Lung microvascular endothelial cell (primary cell): ENCODE data around the gene QKI. TPM values are rescaled to one million over a fixed set of nuclear protein-coding genes. Genes with fewer than 3 reads are reported as not detected.

Experiments
- DNase-seq, 2 donors: peaks; one replicate each; pipeline versions ENCODE4 v3.0.0 to v3.0.0-alpha.2; 2010; ENCODE audit warnings: low read depth in 2 of 2
- total RNA-seq: library from RNA; depleted of rRNA; stranded (reverse); fragments of >200 nt; gene quantifications from 2 replicates; pipeline ENCODE4 v1.2.1, GENCODE V29; 2014

Gene QKI
- total RNA-seq, 1 donor from 2014 or later: 177 TPM

DNA sequence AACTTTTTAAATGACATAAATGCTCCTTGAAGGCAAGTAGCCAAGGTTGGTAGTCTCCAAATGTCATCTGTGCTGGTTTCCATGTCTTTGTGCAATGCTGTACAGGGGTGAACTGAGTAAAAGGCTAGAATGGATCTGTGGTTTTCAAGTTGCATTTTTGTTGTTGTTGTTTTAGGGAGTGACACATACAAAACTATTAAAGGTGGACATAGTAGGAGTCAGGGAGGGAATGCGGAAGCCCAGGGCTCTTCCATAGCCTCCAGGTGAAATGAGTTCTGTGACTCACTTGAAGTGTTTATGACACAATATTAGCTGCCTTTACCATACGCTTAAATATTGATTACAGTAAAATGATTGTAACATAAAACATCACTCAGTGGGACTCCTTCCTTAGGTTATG is 22.5 kb upstream of the QKI start:
- no peak for DNase-seq

DNA sequence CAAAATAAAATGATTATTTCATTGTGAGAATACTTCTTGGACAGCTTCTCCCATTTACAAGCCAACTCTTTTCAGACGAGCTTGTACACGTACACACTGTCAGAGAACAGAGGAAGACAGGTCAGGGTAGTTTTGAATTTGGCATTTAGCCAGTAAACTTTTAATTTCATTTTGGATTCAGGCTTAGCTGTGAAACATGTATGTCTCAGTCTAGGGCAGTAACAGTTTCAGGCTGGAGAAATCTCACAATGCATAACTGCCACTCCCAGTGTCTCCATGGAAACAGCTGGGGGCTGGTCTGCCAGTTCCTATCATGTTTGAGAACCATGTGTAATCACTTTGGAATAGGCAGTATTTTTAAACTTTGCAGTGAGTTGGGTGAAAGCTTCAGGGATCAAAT is 22.0 kb upstream of the QKI start:
- peak; percentile 64 to 92 for DNase-seq

DNA sequence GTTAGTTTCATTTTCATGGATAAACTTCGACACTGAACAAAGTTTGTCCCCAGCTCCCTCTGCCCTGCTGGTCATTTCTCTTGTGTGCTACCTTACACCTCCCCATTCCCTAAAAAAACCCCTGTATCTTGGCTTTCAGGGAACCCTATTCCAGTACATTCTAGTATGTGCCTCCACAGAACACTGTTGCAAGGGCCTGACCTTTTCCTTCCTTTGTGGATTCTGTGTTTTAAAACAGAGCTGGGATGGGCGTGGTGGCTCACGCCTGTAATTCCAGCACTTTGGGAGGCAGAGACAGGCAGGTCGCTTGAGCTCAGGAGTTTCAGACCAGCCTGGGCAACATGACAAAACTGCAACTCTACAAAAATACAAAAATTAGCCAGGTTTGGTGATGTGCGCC is 20.6 kb upstream of the QKI start:
- DNase-seq: peak; percentile 33 to 74

DNA sequence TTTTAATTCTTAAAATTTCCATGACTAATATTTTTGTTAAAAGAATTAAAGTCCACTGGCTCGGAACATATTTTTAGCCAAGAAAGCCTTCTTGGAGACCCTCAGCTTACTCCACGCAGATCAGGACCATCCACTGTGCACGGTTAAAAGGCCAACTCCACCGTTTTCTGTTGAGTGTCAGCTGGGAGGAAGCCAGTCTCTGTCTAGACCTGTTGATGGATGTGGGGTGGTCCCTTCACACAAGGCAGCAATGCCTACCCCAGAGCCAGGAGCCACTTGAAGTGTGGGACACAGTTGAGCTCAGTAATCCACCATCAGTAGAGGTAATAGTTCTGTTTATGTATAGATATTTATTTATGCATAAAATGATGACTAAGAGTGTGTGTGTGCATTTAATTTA is 19.9 kb upstream of the QKI start:
- no peak for DNase-seq

DNA sequence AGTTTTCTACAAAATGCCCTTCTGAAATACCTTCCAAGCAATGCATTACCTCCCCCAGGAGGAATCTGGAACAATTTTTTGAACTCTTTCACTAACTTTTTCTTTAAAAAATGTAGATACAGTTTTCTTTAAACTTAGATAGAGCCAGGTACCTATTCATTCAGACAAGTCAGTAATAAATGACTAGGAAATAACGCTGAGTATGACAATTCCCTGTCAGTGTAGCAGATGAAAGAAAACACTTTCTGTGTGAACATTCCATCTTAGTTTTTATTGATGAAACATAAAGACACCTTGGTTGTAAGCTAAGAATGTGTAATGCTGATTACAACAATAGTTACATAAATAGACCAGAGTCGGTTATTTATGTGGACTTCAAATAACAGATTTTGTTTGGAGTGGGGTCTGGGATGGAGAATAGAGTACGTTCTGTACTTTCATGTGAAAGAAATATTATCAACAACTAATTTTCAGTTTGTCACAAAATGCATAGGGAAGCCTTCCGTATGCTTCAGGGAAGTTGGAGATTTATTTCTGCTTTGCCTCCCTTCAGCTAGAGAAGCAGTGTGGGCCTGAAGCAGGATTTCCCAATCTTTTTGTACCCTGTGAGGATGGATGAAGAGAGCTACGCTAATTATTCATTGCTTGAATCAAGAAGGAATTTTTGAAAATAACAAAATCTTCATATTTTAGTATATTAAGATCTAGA is 19.2 kb upstream of the QKI start:
- no peak for DNase-seq

DNA sequence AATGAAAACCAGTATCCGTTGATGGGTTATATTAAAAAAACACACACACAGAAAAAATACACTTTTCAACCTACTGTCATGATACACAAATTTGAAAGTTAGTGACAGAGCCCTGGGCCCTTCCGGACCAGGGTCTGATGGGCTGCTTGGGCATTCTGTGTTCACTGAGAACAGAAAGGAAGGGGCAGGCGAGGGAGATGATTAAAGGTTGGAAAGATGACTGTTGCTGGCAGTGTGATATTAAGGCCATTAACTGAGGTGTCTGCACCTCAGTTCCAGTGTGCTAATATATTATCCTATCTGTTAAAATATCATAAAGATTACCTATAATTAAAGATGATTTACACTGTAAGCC is 18.7 kb upstream of the QKI start:
- DNase-seq: no peak

DNA sequence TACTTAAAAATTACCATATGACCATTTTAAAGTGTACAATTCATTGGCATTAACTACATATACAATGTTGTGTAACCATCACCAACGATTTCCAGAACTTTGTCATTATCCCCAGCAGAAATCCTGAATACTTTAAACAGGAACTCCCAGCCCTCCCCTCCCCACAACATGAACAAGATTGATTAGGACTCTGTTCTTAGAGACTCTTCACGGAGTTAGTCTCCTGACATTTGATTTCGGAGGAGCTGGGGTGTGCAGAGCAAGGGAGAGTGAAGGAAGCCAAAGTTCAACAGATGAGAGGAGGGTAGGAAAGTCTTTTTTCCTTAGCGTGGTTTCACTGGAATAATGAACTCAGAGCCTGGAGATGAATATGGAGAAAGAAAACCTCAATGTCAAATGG is 17.2 kb upstream of the QKI start:
- no peak for DNase-seq

DNA sequence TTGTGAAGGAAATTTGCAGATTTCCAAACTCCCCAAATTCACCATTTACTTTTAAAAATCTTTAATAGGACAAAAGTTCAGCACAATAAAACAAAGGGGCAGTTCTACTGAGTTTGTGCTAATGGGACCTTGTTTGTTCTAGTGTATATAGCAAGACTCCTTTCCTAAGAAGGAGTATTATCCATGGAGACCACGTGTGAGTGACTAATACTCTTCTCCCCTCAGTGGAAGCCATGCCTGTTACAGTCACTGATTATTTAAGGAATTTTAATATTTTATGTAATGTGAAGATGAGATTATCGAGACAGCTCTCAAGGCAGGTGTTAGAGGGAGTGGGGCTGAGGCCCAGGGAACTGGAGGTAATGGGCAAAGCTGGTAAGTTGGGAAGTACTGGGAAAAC is 16.4 kb upstream of the QKI start:
- no peak for DNase-seq

DNA sequence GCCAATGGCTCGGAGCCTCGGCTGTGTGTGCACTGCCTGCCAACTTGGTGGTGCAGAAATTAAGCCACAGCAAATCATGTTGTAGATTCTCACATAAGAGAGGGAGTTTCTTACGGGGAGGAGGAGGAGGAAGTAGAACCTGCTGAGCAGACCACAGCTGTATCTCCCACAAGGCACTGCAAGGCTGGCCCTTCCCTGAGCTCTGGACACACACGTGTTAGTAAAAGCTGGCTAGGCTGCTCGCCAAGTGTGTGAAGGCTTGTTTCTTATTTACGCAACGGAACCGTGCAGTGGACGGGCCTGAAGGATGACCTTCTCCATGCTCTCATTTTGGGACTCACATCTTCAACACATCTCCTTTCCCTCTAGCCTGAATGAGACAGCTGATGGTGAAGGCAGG is 15.7 kb upstream of the QKI start:
- no peak for DNase-seq

DNA sequence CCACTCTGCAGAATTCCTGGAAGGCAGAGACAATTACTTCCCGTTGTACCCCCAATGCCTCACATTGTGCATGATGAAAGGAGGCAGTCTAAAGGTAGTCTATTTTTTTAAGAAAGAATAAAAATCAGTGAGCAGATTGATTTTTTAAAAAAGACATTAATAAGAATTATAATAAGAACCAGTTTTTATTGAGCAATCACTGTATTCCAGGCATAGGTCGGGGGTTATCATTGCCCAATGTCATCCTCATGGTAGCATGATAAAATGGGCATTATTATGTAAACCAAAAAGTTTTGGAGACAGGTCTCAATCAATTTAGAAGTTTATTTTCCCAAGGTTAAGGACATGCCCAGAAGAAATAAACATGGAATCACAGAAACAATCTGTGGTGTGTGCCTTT is 14.0 kb upstream of the QKI start:
- no peak for DNase-seq

DNA sequence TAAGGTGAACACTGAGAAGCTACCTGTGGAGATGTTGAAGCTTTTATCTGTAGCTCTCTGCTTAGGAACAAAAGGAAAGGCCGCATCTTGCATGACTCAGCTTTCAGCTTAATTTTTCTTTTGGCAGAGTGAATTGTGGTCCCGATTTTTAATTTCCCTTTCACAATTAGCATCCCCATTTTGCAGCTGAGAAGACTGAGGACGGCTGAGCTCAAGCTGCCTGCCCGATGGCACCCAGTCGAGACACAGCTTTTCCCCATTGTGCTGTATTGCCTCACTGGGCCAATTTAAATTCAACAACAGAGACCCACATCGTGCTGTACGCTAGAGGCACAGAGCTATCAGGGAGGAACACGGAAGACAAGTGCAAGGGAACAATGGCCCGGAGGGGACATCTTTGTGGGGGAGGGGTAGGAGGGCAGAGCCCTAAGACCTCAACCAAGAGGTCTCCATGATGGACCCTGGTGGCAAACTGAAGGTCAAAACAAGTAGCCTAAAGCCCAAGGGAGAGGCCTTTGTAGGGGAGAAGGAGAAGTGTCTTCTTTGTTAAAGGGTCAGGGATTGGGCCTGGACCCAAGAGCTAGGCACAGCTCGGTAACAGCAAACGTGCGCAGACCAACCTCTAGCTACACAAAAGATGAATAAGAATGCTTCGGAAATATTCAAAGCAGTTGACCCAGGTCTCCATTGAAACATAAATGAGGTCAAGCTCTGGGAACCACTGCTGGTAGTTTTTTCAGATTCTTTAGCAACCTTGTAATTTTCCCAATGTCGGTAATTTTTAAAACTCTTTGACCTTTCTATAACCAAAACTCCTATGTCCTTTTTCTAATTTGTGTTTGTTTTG is 13.3 kb upstream of the QKI start:
- DNase-seq: no peak

DNA sequence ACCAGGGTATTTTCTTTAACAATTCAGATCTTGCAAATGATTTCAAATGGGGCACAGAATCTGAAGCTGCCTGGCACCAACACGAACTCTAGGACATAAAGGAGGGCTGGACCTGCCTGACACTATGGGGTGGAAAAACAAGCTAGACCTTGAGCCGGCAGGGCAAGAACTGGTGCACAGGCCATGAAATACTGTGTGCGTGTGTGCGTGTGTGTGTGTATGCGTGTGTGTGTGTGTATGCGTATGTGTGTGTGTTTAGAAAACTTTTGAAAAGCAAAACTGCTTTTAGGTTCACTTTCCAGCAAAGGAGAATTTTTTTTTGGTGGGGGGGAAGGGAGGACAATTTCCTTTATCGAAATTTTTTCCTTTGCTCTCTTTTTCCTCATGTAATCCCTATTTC is 11.9 kb upstream of the QKI start:
- no peak for DNase-seq

DNA sequence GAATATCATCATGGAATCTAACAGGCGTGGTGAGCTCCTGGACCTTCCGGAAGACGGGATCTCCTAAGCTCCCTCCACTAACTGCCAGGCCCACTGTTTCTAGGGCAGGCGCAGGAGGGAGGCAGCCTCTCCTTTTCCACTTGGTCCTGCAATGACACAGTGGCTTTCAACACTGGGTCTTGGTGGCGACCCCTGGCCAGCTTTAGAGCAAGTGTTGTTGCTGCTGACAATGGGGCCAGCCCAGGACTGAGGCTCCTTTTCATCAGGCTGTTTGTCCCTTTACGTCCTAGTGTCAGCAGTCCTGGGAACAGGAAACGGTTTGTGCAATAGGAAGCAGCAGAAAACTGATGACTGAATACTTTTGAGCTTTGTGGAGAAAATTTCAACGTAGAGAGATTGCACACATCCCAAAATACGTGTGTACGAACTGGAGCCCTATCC is 9.7 kb upstream of the QKI start:
- peak; percentile 73 to 93 for DNase-seq

DNA sequence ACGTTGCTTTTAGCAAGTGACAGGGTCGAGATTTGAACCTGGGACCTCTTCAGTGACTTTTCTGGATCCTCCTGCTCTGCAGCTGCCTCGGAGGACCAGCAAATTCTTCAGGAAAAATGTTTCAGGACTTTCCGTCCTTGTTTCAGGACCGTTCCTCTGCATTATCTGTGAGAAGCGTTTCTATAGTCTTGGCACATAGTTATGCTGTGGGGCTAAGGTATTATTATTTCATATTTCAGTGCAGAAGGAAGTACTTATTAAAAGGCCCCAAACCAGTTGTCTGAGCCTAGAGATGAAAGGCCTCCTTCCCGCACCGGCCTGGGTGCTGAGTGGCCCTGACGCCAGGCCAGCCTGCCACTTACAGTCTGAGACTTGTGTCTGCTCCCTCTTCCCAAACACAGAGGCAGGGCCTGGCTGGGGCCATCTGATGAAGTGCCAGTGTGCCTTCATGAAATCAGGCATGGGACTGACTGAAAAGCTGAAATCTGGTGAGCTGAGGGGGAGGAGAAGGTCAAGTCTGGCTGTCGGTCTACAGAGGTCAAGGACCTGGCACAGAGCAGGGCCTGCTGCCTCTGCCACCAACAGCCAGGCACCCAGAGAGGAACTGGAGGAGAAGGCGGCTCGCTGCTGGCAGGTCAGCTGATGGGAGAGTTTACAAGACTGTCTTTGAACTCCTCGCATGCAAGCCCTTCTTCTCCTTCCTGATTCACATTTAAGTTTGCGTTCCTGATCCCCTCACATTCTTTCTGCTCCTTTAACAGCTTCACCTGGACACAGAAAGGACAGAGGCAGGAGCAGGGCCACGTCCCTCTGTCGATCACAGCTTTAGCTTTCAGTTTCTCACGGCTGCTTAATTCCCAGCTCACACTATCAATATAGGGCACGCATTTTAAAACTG is 8.9 kb upstream of the QKI start:
- DNase-seq: peak; percentile 39 to 66

DNA sequence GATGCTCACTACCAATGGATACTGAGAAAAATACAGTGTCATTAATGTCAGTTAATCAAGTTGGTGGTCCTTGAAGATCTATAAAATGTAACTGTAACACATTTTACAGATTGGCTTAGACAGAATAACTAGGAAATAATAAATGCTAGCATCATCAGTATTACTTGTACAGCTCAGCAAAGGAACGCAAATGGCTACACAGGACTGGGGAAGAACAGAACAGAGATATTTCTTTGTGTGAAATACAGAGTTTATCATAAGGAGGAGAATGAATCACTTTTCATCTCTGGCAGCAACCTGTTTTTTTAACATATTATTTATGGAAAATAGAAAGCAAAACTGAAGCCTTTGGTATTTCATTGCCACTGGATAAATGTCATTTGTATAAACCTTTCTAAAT is 8.2 kb upstream of the QKI start:
- peak in 1 of 2 donors; percentile 24 for DNase-seq

DNA sequence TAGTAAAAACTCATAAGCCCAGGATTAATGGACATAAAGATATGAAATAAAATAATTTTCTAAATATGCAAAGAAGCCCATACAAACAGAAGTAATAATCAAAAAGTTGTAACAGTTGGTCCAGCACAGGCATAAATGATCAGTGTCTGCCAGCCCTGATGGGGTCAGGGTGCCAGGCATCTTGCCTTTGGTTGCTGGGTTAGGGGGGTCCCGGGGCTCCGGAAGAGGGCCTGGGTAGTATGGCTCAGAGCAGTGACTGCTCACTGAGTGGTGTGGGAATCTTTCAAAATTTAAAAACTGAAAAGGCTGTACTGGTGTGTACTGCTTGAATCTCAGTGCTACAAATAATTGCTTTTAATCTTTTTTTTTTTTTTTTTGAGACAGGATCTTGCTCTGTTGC is 7.7 kb upstream of the QKI start:
- no peak for DNase-seq

DNA sequence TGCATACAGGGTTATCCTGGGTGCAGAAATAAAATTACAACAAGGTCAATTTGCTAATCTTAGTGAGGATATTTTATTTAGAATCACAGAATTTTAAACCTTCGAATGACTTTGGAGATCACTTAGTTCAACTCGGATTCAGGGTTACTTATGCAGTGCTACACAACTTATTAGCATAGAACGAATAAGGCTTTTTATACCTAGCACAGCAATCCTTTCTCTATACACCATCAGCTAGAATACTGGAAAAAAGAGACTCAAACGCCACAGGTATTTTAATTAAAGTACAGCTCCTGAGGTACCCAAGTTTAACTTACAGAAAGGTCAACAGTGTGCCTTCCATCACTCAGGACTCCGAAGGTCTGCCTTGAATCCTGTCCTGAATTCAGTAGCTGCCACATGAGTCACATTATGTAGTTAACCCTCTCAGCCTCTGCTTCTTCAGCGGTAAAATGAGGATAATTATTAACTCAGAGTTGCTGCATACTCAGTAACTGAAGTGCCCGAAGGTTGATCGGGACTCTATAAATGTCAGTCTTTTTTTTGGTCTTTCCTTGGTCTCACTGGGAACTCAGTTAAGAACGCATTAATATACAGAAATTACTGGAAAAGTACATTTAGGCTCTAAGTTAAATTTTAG is 6.0 kb upstream of the QKI start:
- DNase-seq: no peak

DNA sequence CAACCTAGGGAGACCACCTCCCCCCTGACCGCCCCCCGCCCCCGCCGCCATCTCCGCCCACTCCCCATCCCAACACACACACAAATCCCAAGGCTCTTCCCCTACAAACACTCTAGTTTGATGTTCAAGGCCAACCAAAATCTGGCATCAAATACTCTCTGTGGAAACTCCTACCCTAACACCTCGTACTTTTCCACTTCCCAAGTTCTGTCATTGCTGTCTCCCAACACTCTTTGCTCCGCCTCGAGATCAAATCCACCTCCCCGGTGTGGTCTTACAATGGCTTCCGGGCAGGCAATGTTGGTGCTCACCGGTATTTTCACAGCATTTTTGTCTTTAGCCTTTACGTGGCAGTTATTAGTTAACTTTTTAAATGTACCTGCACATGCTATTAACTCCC is 4.8 kb upstream of the QKI start:
- no peak for DNase-seq

DNA sequence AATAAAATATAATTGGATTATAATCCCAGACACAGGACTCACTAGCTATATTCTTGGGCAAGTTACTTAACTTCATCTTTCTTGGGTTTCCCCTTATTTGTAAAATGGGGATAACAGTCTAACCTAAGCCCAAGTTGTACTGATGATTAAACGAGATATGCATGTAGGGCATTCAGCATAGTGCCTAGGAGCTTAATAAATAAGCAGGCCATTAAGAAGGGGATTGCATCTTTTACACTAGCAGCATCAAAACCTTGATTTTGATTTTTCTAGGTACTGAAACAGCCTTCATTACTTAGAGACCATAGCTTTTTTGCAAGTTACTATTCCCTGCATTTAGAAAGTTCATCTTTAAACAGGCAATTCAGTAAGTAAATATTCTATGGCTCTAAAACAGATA is 2.2 kb upstream of the QKI start:
- DNase-seq: no peak

DNA sequence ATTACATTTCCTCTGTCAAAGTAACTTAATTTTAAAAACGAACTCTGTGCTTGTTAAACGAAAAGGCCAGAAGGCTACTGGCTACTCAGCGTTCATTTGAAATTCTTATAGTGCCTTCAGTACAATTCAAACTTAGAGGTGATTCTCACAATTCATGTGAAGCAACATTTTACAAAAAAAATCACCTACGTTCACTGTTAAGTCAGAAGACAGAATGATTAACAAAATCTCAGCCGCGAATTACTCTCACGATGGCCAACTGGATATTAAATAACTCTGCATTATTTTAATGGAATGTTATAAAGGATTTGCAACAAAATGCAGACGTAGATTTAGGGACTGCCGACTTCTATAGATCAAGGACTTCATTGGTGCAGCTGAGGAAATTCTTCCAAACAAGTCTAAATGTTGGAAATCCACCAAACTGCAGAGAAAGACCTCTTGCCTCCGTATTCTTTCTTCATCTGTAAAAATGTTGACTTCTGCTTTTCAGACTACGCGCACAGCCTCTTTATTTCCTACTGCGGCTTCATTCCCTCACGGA is 1.6 kb upstream of the QKI start:
- DNase-seq: no peak

DNA sequence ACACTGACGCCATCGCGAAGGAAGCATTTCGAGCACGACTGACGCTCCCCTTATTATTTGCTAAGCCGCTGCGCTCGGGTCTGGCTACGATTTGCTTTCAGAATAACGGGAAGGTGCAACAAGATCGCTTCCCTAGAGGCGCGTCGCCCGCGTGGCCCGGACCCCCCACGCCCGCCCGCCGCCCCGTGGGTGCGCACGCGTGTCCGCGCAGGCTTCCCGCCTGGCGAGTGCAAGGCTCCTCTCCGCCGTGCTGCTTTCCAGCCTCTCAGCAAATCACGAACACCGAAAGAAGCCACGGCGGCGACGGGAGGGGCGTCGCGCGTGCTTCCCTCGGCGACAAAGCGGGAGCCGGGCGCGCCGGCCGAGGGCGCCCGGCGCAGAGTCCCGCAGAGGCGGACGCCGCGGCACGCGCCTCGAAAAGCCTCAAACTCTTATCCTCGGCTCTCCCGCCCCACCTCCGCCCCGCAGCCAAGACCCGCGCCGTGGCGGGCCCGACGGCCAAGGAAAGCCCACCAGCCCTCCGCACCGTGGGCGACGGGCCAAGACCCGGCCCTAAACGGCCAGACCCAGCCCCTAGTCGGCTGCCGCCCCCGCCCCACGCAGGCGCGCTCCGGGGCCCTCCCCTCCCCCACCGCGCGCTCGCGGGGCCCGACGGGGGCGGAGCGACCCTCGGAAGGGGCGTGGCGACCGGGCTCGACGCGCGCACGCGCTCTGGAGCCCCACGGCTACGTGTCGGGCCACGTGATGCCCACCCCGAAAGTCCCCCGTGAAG is 987 bp upstream of the QKI start:
- DNase-seq: peak; percentile 95 to 97
